H9 (cell line): ENCODE results near the gene TRIM38. TPM values are rescaled to one million over a fixed set of nuclear protein-coding genes. Genes with fewer than 3 reads are reported as not detected.

Experiments used
- DNase-seq: peaks from one replicate; pipeline ENCODE4 v3.0.0-alpha.2; 2017
- H2AFZ ChIP-seq: one replicate; pipeline ENCODE4 v1.6.1; 2013; ENCODE audit warnings: mild to moderate bottlenecking, low read length, control low read depth, moderate library complexity
- H2AK5ac ChIP-seq: 2 replicates; pipeline ENCODE4 v1.6.1; 2013; ENCODE audit warnings: low read length, control low read depth, mixed read lengths; ENCODE audit not compliant: insufficient read length
- H2BK120ac ChIP-seq: one replicate; pipeline ENCODE4 v1.6.1; 2013; ENCODE audit warnings: low read depth, mild to moderate bottlenecking, low read length, control low read depth, inconsistent platforms; ENCODE audit not compliant: poor library complexity, severe bottlenecking
- H2BK12ac ChIP-seq: 2 replicates; pipeline ENCODE4 v1.6.1; 2013; ENCODE audit warnings: low read length, control low read depth, mixed read lengths, low read depth; ENCODE audit not compliant: insufficient read length
- H2BK15ac ChIP-seq: 2 replicates; pipeline ENCODE4 v1.6.1; 2013; ENCODE audit warnings: low read depth, low read length, control low read depth
- H2BK20ac ChIP-seq: one replicate; pipeline ENCODE4 v1.6.1; 2013; ENCODE audit warnings: low read depth, mild to moderate bottlenecking, low read length, control low read depth, inconsistent platforms; ENCODE audit not compliant: poor library complexity, severe bottlenecking
- H2BK5ac ChIP-seq: 2 replicates; pipeline ENCODE4 v1.6.1; 2013; ENCODE audit warnings: low read length, control low read depth, mixed read lengths; ENCODE audit not compliant: insufficient read length
- H3K14ac ChIP-seq: 2 replicates; pipeline ENCODE4 v1.6.1; 2013; ENCODE audit warnings: low read length, control low read depth; ENCODE audit not compliant: insufficient read depth
- H3K18ac ChIP-seq: 2 replicates; pipeline ENCODE4 v1.6.1; 2013; ENCODE audit warnings: low read depth, mild to moderate bottlenecking, mixed read lengths, low read length, control low read depth; ENCODE audit not compliant: insufficient read length
- H3K23ac ChIP-seq: 2 replicates; pipeline ENCODE4 v1.6.1; 2013; ENCODE audit warnings: low read length, control low read depth, mixed read lengths, low read depth; ENCODE audit not compliant: insufficient read length
- H3K23me2 ChIP-seq: 2 replicates; pipeline ENCODE4 v1.6.1; 2013; ENCODE audit warnings: low read depth, mild to moderate bottlenecking, mixed read lengths, low read length, control low read depth; ENCODE audit not compliant: insufficient read length, poor library complexity, severe bottlenecking
- H3K27ac ChIP-seq: 2 replicates; pipeline ENCODE4 v1.5.1; 2013; ENCODE audit warnings: low read length, control low read depth, mixed read lengths, low read depth; ENCODE audit not compliant: insufficient read length
- H3K27me3 ChIP-seq: 2 replicates; pipeline ENCODE4 v1.6.1; 2013; ENCODE audit warnings: low read length, control low read depth, inconsistent platforms; ENCODE audit not compliant: insufficient read depth
- H3K4ac ChIP-seq: 2 replicates; pipeline ENCODE4 v1.6.1; 2013; ENCODE audit warnings: low read depth, mild to moderate bottlenecking, control low read depth, inconsistent platforms, low read length, moderate library complexity
- H3K4me1 ChIP-seq: 2 replicates; pipeline ENCODE4 v1.6.1; 2013; ENCODE audit warnings: low read length, control low read depth, inconsistent platforms; ENCODE audit not compliant: insufficient read depth
- H3K4me2 ChIP-seq: 2 replicates; pipeline ENCODE4 v1.6.1; 2013; ENCODE audit warnings: low read length, control low read depth, mixed read lengths; ENCODE audit not compliant: insufficient read length, insufficient read depth
- H3K56ac ChIP-seq: 2 replicates; pipeline ENCODE4 v1.6.1; 2013; ENCODE audit warnings: low read depth, mild to moderate bottlenecking, mixed read lengths, low read length, control low read depth; ENCODE audit not compliant: insufficient read length
- H3K79me1 ChIP-seq: 2 replicates; pipeline ENCODE4 v1.6.1; 2013; ENCODE audit warnings: low read depth, mild to moderate bottlenecking, moderate library complexity, low read length, control low read depth, inconsistent platforms; ENCODE audit not compliant: insufficient read depth, poor library complexity, severe bottlenecking
- H3K79me2 ChIP-seq: 2 replicates; pipeline ENCODE4 v1.6.1; 2013; ENCODE audit warnings: low read length, control low read depth, inconsistent platforms; ENCODE audit not compliant: insufficient read depth
- H3K9ac ChIP-seq: 2 replicates; pipeline ENCODE4 v1.6.1; 2013; ENCODE audit warnings: low read length, control low read depth, mixed read lengths; ENCODE audit not compliant: insufficient read length; ENCODE audit errors: extremely low read depth
- H3K9me3 ChIP-seq: one replicate; pipeline ENCODE4 v1.6.1; 2013; ENCODE audit warnings: low read depth, low read length, inconsistent platforms; ENCODE audit not compliant: control insufficient read depth
- H3T11ph ChIP-seq: one replicate; pipeline ENCODE4 v1.6.1; 2013; ENCODE audit warnings: mild to moderate bottlenecking, low read length, control low read depth, inconsistent platforms
- H4K20me1 ChIP-seq: one replicate; pipeline ENCODE4 v1.6.1; 2013; ENCODE audit not compliant: control insufficient read depth, insufficient read length, insufficient read depth
- H4K5ac ChIP-seq: 2 replicates; pipeline ENCODE4 v1.6.1; 2013; ENCODE audit warnings: low read depth, mild to moderate bottlenecking, mixed read lengths, low read length, control low read depth; ENCODE audit not compliant: insufficient read length
- H4K8ac ChIP-seq: replicated peaks from 2 replicates; pipeline ENCODE4 v1.6.1; 2013; ENCODE audit warnings: low read length, control low read depth, mixed read lengths, low read depth; ENCODE audit not compliant: insufficient read length
- H4K91ac ChIP-seq: 2 replicates; pipeline ENCODE4 v1.6.1; 2013; ENCODE audit warnings: low read depth, mild to moderate bottlenecking, moderate library complexity, mixed read lengths, low read length, control low read depth; ENCODE audit not compliant: insufficient read length
- H3K27ac Mint-ChIP-seq, 3 experiments: 2 replicates in 2 of 3; 3 replicates in 1 of 3; pipeline ENCODE4 v1.8.0; 2020 to 2021; ENCODE audit warnings: mixed read lengths in 3 of 3, mild to moderate bottlenecking in 1 of 3, moderate library complexity in 1 of 3
- H3K27me3 Mint-ChIP-seq: 2 replicates; pipeline ENCODE4 v1.8.0; 2021; ENCODE audit warnings: low read depth, mild to moderate bottlenecking, moderate library complexity, mixed read lengths
- H3K36me3 Mint-ChIP-seq, 3 experiments: 2 replicates in 2 of 3; 3 replicates in 1 of 3; pipeline ENCODE4 v1.8.0; 2020 to 2021; ENCODE audit warnings: low read depth in 3 of 3, mixed read lengths in 3 of 3; ENCODE audit not compliant: insufficient read depth in 1 of 3
- H3K4me1 Mint-ChIP-seq, 2 experiments: 2 replicates each; pipeline ENCODE4 v1.8.0; 2020; ENCODE audit warnings: mixed read lengths in 2 of 2
- H3K4me3 Mint-ChIP-seq, 2 experiments: 2 replicates in 1 of 2; 3 replicates in 1 of 2; pipeline ENCODE4 v1.8.0; 2020 to 2021; ENCODE audit warnings: mild to moderate bottlenecking in 2 of 2, mixed read lengths in 2 of 2, moderate library complexity in 1 of 2
- H3K9me3 Mint-ChIP-seq, 2 experiments: 2 replicates in 1 of 2; 3 replicates in 1 of 2; pipeline ENCODE4 v1.8.0; 2020; ENCODE audit warnings: mild to moderate bottlenecking in 2 of 2, mixed read lengths in 2 of 2, moderate library complexity in 1 of 2
- WGBS: extraction: QIAGEN DNeasy Blood & Tissue Kit; methylation state at CpG from one replicate; pipeline ENCODE4 v1.1.7; 2013; ENCODE audit warnings: missing lambda C conversion rate, low lambda C conversion rate, mixed read lengths; ENCODE audit not compliant: insufficient read length; ENCODE audit errors: extremely low coverage; 5-methylcytosine and 5-hydroxymethylcytosine counted together
- total RNA-seq: library from RNA; stranded (reverse); gene quantifications from 2 replicates; pipeline ENCODE4 v1.2.1, GENCODE V29; 2021
- TF ChIP-seq, protein P1 (sequence below): fragments of 200-600 bp; sonication (generic); conservative IDR thresholded peaks from 3 replicates; pipeline ENCODE4 v1.8.0; 2021; ENCODE audit warnings: antibody characterized with exemption, mild to moderate bottlenecking

TRIM38 gene
- total RNA-seq, 1 experiment from 2014 or later, result 0.61 TPM

DNA sequence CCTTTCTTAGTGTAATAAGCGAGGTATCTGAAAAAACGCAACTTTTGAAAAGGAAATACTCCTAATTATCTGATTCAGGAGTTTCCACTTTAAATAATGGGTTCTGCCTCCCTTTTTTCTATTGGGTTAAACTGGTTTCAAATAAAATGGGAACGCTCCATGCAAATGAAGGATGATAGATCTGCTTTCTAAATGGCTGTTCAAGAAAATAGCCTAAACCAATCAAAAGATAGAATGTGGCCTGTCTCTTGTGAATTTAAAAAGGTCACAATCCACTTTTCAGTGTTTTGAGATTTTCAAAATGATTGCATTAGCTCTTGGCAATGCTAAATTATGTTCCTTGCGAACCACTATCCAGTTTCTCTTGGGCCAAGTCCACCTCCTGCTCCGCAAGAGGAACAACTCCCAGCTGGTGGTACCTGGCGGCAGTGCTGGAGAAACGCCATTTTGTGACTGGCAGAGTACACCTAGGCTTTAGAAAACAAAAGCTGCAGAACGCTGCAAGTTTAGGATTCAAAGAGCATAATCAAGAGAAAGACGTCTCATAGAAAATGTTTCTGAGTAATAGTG, 56.7 kb downstream of the TRIM38 start:
- Histone ChIP-seq H3K18ac (peak overlapping the region; percentile 29), H2BK120ac (no peak overlapping the region), H2AK5ac (no peak overlapping the region), H3K27me3 (no peaks in the 10 kb centered on the region), H3K56ac (no peak overlapping the region), H2BK15ac (no peak overlapping the region), H2AFZ (no peak overlapping the region), H3K79me2 (no peaks in the 10 kb centered on the region), H3T11ph (peak overlapping the region; percentile 68), H4K20me1 (no peaks in the 10 kb centered on the region), H3K14ac (peak overlapping the region; percentile 72; the same call in 1 of the 2 replicates), H4K5ac (no peak overlapping the region), H3K79me1 (no peaks in the 10 kb centered on the region), H2BK12ac (no peak overlapping the region), H2BK20ac (no peak overlapping the region), H3K9ac (no peak overlapping the region), H3K4me2 (no peak overlapping the region), H3K23ac (no peak overlapping the region), H4K8ac (no peak overlapping the region), H3K4ac (no peak overlapping the region; the same call in 1 of the 2 replicates), H3K4me1 (no peaks in the 10 kb centered on the region; the same call in 1 of the 2 replicates), H3K27ac (peak overlapping the region; percentile 41), H2BK5ac (no peak overlapping the region), H3K23me2 (peaks cover 19% of the 10 kb centered on the region), H3K9me3 (no peaks in the 10 kb centered on the region), H4K91ac (no peak overlapping the region)
- H3K27me3 Mint-ChIP-seq, result no peaks in the 10 kb centered on the region
- TF ChIP-seq, protein P1, sequence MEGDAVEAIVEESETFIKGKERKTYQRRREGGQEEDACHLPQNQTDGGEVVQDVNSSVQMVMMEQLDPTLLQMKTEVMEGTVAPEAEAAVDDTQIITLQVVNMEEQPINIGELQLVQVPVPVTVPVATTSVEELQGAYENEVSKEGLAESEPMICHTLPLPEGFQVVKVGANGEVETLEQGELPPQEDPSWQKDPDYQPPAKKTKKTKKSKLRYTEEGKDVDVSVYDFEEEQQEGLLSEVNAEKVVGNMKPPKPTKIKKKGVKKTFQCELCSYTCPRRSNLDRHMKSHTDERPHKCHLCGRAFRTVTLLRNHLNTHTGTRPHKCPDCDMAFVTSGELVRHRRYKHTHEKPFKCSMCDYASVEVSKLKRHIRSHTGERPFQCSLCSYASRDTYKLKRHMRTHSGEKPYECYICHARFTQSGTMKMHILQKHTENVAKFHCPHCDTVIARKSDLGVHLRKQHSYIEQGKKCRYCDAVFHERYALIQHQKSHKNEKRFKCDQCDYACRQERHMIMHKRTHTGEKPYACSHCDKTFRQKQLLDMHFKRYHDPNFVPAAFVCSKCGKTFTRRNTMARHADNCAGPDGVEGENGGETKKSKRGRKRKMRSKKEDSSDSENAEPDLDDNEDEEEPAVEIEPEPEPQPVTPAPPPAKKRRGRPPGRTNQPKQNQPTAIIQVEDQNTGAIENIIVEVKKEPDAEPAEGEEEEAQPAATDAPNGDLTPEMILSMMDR, result no peak
- peaks cover 35 to 56% of the 10 kb centered on the region in 2 experiments for H3K4me1 Mint-ChIP-seq
- no peaks in the 10 kb centered on the region for H3K36me3 Mint-ChIP-seq
- no CpG with 5 or more reads among the region's 9 CpGs for WGBS
- H3K4me3 Mint-ChIP-seq, result peak overlapping the region in 1 of 2 experiments; percentile 56; a peak in 1 of 5 replicates
- H3K27ac Mint-ChIP-seq, result peak overlapping the region in 1 of 3 experiments; percentile 91; a peak in 2 of 7 replicates
- DNase-seq, result no peak
- no peaks in the 10 kb centered on the region; a peak in 1 of 5 replicates for H3K9me3 Mint-ChIP-seq
